H1 (cell line): Measurements from ENCODE around the gene LRG1. TPM values are rescaled to one million over a fixed set of nuclear protein-coding genes. Genes with fewer than 3 reads are reported as not detected.

ENCODE experiments used
- CHD2 ChIP-seq: IDR thresholded peaks from 2 replicates; pipeline ENCODE4 v1.6.1; 2012; ENCODE audit warnings: low read length, improper control_type of control experiment
- FOSL1 ChIP-seq: IDR thresholded peaks from 2 replicates; pipeline ENCODE4 v1.6.1; 2011; ENCODE audit warnings: mild to moderate bottlenecking, low read depth, low read length, moderate library complexity; ENCODE audit not compliant: insufficient read depth
- KDM5A ChIP-seq: fragments of 200-600 bp; IDR thresholded peaks from 2 replicates; pipeline ENCODE4 v1.7.1; 2012; ENCODE audit warnings: mild to moderate bottlenecking, low read length, inconsistent platforms, mixed read lengths
- MAFK ChIP-seq: IDR thresholded peaks from 2 replicates; pipeline ENCODE4 v1.6.1; 2012; ENCODE audit warnings: low read depth, mild to moderate bottlenecking, improper control_type of control experiment, low read length
- RNF2 ChIP-seq: fragments of 200-900, 300-1000 bp; sonication (generic); IDR thresholded peaks from 2 replicates; pipeline ENCODE4 v1.7.1; 2016; ENCODE audit warnings: borderline replicate concordance, low read depth, mild to moderate bottlenecking, antibody characterized with exemption, low read length; ENCODE audit not compliant: poor library complexity, severe bottlenecking; ENCODE audit errors: missing control alignments
- SP2 ChIP-seq: IDR thresholded peaks from 2 replicates; pipeline ENCODE4 v1.6.1; 2012; ENCODE audit warnings: mild to moderate bottlenecking, low read length, inconsistent platforms
- polyA plus RNA-seq, 7 experiments: library from polyadenylated mRNA; depleted of rRNA in 3 of 7; stranded (reverse) in 5 of 7; unstranded in 2 of 7; fragments of >200 nt in 5 of 7; fragments of 200-250 nt in 2 of 7; gene quantifications; 1 replicate in 5 of 7; 2 replicates in 1 of 7; 4 replicates in 1 of 7; pipeline versions ENCODE4 v1.2.1 to v1.2.3, GENCODE V29; 2011 to 2013; ENCODE audit warnings: missing spikeins in 2 of 7, mixed read lengths in 2 of 7
- total RNA-seq: library from RNA; stranded (reverse); fragmentation: NEBNext Ultra II Directional; extraction: Animal tissue kit (Norgen Biotek cat#: 25700); gene quantifications from 2 replicates; pipeline ENCODE4 v1.2.1, GENCODE V29; 2021
- TF ChIP-seq, protein P1 (sequence below): fragments of 300-600 bp; sonication (generic); IDR thresholded peaks from 2 replicates; pipeline ENCODE4 v1.7.1; 2012; ENCODE audit warnings: low read length, moderate library complexity, mild to moderate bottlenecking, inconsistent platforms; ENCODE audit not compliant: insufficient replicate concordance
- TF ChIP-seq, protein P2 (sequence below): IDR thresholded peaks from 2 replicates; pipeline ENCODE4 v1.6.1; 2012; ENCODE audit warnings: low read length, inconsistent platforms

The LRG1 gene
- total and polyA plus RNA-seq, 2 of the 8 experiments (the other 6 are each of a cell fraction or from before 2014, with no cell fraction given) = 0.48 to 0.79 TPM

DNA sequence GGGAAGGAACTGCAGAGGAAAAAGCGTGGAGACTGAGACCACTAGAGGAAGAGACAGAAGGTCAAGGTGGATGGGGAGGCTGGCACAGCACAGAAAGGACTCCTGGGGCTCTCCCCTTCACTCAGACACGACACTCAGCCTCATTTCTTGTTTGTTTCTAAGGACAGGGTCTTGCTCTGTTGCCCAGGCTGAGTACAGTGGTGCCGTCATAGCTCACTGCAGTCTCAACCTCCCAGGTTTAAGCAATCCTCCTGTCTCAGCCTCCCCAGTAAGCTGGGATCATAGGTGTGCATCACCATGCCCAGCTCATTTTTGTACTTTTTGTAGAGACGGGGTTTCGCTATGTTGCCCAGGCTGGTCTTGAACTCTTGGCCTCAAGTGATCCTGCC, 31.1 kb upstream of the LRG1 start (continued):
- TF ChIP-seq, protein P1, sequence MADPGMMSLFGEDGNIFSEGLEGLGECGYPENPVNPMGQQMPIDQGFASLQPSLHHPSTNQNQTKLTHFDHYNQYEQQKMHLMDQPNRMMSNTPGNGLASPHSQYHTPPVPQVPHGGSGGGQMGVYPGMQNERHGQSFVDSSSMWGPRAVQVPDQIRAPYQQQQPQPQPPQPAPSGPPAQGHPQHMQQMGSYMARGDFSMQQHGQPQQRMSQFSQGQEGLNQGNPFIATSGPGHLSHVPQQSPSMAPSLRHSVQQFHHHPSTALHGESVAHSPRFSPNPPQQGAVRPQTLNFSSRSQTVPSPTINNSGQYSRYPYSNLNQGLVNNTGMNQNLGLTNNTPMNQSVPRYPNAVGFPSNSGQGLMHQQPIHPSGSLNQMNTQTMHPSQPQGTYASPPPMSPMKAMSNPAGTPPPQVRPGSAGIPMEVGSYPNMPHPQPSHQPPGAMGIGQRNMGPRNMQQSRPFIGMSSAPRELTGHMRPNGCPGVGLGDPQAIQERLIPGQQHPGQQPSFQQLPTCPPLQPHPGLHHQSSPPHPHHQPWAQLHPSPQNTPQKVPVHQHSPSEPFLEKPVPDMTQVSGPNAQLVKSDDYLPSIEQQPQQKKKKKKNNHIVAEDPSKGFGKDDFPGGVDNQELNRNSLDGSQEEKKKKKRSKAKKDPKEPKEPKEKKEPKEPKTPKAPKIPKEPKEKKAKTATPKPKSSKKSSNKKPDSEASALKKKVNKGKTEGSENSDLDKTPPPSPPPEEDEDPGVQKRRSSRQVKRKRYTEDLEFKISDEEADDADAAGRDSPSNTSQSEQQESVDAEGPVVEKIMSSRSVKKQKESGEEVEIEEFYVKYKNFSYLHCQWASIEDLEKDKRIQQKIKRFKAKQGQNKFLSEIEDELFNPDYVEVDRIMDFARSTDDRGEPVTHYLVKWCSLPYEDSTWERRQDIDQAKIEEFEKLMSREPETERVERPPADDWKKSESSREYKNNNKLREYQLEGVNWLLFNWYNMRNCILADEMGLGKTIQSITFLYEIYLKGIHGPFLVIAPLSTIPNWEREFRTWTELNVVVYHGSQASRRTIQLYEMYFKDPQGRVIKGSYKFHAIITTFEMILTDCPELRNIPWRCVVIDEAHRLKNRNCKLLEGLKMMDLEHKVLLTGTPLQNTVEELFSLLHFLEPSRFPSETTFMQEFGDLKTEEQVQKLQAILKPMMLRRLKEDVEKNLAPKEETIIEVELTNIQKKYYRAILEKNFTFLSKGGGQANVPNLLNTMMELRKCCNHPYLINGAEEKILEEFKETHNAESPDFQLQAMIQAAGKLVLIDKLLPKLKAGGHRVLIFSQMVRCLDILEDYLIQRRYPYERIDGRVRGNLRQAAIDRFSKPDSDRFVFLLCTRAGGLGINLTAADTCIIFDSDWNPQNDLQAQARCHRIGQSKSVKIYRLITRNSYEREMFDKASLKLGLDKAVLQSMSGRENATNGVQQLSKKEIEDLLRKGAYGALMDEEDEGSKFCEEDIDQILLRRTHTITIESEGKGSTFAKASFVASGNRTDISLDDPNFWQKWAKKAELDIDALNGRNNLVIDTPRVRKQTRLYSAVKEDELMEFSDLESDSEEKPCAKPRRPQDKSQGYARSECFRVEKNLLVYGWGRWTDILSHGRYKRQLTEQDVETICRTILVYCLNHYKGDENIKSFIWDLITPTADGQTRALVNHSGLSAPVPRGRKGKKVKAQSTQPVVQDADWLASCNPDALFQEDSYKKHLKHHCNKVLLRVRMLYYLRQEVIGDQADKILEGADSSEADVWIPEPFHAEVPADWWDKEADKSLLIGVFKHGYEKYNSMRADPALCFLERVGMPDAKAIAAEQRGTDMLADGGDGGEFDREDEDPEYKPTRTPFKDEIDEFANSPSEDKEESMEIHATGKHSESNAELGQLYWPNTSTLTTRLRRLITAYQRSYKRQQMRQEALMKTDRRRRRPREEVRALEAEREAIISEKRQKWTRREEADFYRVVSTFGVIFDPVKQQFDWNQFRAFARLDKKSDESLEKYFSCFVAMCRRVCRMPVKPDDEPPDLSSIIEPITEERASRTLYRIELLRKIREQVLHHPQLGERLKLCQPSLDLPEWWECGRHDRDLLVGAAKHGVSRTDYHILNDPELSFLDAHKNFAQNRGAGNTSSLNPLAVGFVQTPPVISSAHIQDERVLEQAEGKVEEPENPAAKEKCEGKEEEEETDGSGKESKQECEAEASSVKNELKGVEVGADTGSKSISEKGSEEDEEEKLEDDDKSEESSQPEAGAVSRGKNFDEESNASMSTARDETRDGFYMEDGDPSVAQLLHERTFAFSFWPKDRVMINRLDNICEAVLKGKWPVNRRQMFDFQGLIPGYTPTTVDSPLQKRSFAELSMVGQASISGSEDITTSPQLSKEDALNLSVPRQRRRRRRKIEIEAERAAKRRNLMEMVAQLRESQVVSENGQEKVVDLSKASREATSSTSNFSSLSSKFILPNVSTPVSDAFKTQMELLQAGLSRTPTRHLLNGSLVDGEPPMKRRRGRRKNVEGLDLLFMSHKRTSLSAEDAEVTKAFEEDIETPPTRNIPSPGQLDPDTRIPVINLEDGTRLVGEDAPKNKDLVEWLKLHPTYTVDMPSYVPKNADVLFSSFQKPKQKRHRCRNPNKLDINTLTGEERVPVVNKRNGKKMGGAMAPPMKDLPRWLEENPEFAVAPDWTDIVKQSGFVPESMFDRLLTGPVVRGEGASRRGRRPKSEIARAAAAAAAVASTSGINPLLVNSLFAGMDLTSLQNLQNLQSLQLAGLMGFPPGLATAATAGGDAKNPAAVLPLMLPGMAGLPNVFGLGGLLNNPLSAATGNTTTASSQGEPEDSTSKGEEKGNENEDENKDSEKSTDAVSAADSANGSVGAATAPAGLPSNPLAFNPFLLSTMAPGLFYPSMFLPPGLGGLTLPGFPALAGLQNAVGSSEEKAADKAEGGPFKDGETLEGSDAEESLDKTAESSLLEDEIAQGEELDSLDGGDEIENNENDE = no peak
- no peak for TF ChIP-seq MAFK
- no peak for TF ChIP-seq SP2
- no peak for TF ChIP-seq CHD2
- TF ChIP-seq KDM5A = no peak
- TF ChIP-seq, protein P2, sequence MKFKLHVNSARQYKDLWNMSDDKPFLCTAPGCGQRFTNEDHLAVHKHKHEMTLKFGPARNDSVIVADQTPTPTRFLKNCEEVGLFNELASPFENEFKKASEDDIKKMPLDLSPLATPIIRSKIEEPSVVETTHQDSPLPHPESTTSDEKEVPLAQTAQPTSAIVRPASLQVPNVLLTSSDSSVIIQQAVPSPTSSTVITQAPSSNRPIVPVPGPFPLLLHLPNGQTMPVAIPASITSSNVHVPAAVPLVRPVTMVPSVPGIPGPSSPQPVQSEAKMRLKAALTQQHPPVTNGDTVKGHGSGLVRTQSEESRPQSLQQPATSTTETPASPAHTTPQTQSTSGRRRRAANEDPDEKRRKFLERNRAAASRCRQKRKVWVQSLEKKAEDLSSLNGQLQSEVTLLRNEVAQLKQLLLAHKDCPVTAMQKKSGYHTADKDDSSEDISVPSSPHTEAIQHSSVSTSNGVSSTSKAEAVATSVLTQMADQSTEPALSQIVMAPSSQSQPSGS = no peak
- TF ChIP-seq FOSL1 = no peak
- no peak for TF ChIP-seq RNF2
